ENCODE data around the gene PACRGL. TPM values are rescaled to one million over a fixed set of nuclear protein-coding genes. Genes with fewer than 3 reads are reported as not detected.

Gene PACRGL
- total RNA-seq, 4 donors from 2014 or later, result 10.8 to 28.6 (median 13.7) TPM

- Histone ChIP-seq H3K4me3 (no peak overlapping the region), H3K9me3 (no peaks in the 10 kb centered on the region), H3K36me3 (peaks cover 0 to 11% (median 0%) of the 10 kb centered on the region in 3 donors), H3K27ac (no peak overlapping the region), H3K27me3 (no peaks in the 10 kb centered on the region), H3K4me1 (no peaks in the 10 kb centered on the region)
- DNase-seq, result no peak
- WGBS, 2 donors, result 84 to 86% methylated on average over 3 of the region's 3 CpGs
- intact Hi-C loops (cut with DNase I), result no loop called here
- no peak for TF ChIP-seq POLR2A (IDR thresholded peaks at IDR 0.05)
- TF ChIP-seq CTCF (IDR thresholded peaks at IDR 0.05), result no peak
These were observed 52.4 kb downstream of the PACRGL start for GRCh38 chr4:20752641-20753040.

GRCh38 chr4:20754036-20754435 is 53.8 kb downstream of the PACRGL start:
- Histone ChIP-seq H3K4me3 (no peak overlapping the region), H3K36me3 (peaks cover 0 to 11% (median 0%) of the 10 kb centered on the region in 3 donors), H3K27me3 (no peaks in the 10 kb centered on the region), H3K27ac (no peak overlapping the region), H3K9me3 (no peaks in the 10 kb centered on the region), H3K4me1 (no peaks in the 10 kb centered on the region)
- no peak for DNase-seq
- TF ChIP-seq CTCF (IDR thresholded peaks at IDR 0.05) (no peak), POLR2A (IDR thresholded peaks at IDR 0.05) (no peak)
- intact Hi-C loops (cut with DNase I), result no loop called here
- WGBS, 2 donors, result 31 to 76% methylated on average over 1 of the region's 1 CpG

DNA sequence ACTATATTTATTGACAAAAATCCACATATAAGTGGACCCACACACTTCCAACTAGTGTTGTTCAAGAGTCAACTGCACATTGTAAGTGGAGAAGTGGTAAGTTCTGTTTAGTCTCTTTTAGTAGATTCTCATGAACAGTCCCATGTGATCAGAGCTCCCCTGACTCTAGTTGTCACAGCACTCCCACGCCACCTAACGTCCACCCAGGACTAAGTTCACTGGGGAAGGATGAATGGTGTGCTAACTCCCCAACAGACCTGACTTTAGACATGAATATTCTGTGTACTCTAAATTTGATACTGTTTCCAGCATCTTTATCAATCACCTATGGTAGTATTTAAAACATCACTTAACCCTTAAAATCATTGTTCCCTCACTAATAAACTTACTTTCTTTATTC is 59.8 kb downstream of the PACRGL start:
- Histone ChIP-seq H3K4me1 (no peaks in the 10 kb centered on the region), H3K9me3 (no peaks in the 10 kb centered on the region), H3K27me3 (no peaks in the 10 kb centered on the region), H3K4me3 (no peak overlapping the region), H3K36me3 (no peaks in the 10 kb centered on the region), H3K27ac (no peak overlapping the region)
- intact Hi-C loops (cut with DNase I), result no loop called here
- 93 to 95% methylated on average over 2 of the region's 2 CpGs for WGBS, 2 donors
- DNase-seq, result no peak
- TF ChIP-seq POLR2A (IDR thresholded peaks at IDR 0.05) (no peak), CTCF (IDR thresholded peaks at IDR 0.05) (no peak)

- no peaks in the 10 kb centered on the region for H3K27me3 ChIP-seq
- H3K9me3 ChIP-seq, result no peaks in the 10 kb centered on the region
- TF ChIP-seq POLR2A (IDR thresholded peaks at IDR 0.05) (no peak), CTCF (IDR thresholded peaks at IDR 0.05) (no peak)
- H3K4me1 ChIP-seq, result no peaks in the 10 kb centered on the region
- DNase-seq, result no peak
- H3K36me3 ChIP-seq, result no peaks in the 10 kb centered on the region
- H3K4me3 ChIP-seq, result no peak overlapping the region
- intact Hi-C loops (cut with DNase I), result no loop called here
- no peak overlapping the region for H3K27ac ChIP-seq
These were observed 61.1 kb downstream of the PACRGL start for GRCh38 chr4:20761382-20761781.

DNA sequence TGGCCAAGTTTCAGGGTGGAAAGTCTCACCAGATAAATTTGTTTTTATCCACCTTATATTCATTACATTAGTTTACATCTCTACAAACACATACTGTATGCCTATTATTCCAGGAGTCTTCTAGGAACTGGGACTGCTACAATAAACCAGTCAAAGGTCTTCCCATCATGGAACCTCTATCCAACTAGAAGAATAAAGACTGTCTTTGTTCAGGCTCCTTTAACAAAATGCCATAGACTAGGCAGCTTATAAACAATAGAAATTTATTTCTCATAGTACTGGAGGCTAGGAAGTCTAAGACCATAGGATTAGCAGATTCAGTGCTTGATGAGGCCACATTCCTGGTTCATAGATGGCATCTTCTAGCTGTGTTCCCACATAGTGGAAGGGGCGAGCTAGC is 61.6 kb downstream of the PACRGL start:
- Histone ChIP-seq H3K4me1 (no peaks in the 10 kb centered on the region), H3K4me3 (no peak overlapping the region), H3K27me3 (no peaks in the 10 kb centered on the region), H3K9me3 (no peaks in the 10 kb centered on the region), H3K36me3 (no peaks in the 10 kb centered on the region), H3K27ac (no peak overlapping the region)
- TF ChIP-seq CTCF (IDR thresholded peaks at IDR 0.05) (no peak), POLR2A (IDR thresholded peaks at IDR 0.05) (no peak)
- 67 to 86% methylated on average over 1 of the region's 1 CpG for WGBS, 2 donors
- intact Hi-C loops (cut with DNase I), result no loop called here
- DNase-seq, result no peak
